Common myeloid progenitor, CD34-positive (primary cell): ENCODE measurements around the gene GANAB.
A peak's percentile ranks its signal among the peaks of the same experiment; 100 is the strongest.

ENCODE experiments used
- CTCF ChIA-PET: fragments of 350-600 bp; sonication (Branson Sonifier 250); formaldehyde crosslinking; loops from one replicate; lab custom pipeline; 2021; ENCODE audit warnings: antibody characterized with exemption; lab: Charles Lee
- POLR2A ChIA-PET: fragments of 350-600 bp; sonication (Branson Sonifier 250); formaldehyde crosslinking; loops from one replicate; lab custom pipeline; 2021; ENCODE audit warnings: antibody characterized with exemption; lab: Charles Lee
- DNase-seq, 3 donors: peaks; one replicate each; pipeline versions ENCODE4 v3.0.0 to v3.0.0-alpha.2; 2013
- H3K27ac ChIP-seq, 2 experiments: 1 replicate in 1 of 2; 2 replicates in 1 of 2; pipeline ENCODE4 v1.7.0; 2013; ENCODE audit warnings: inconsistent platforms in 2 of 2, low read length in 2 of 2, mild to moderate bottlenecking in 2 of 2, low read depth in 1 of 2, moderate library complexity in 1 of 2; ENCODE audit not compliant: severe bottlenecking in 2 of 2, insufficient read depth in 1 of 2, poor library complexity in 1 of 2
- H3K27me3 ChIP-seq, 5 experiments: replicated peaks in 2 of 5; 1 replicate in 3 of 5; 2 replicates in 2 of 5; pipeline versions ENCODE4 v1.6.1 to v1.7.0; 2013; ENCODE audit warnings: low read length in 4 of 5, mild to moderate bottlenecking in 2 of 5, moderate library complexity in 2 of 5, inconsistent platforms in 1 of 5; ENCODE audit not compliant: insufficient read depth in 5 of 5, control insufficient read depth in 4 of 5
- H3K36me3 ChIP-seq, 4 experiments: 1 replicate in 2 of 4; 2 replicates in 2 of 4; pipeline versions ENCODE4 v1.6.1 to v1.7.0; 2013; ENCODE audit warnings: low read length in 3 of 4, control low read depth in 1 of 4, mild to moderate bottlenecking in 1 of 4; ENCODE audit not compliant: control insufficient read depth in 4 of 4, insufficient read depth in 4 of 4
- H3K4me1 ChIP-seq, 4 experiments: 1 replicate in 3 of 4; 2 replicates in 1 of 4; pipeline versions ENCODE4 v1.6.1 to v1.7.1; 2013; ENCODE audit warnings: low read length in 3 of 4, mild to moderate bottlenecking in 3 of 4, control low read depth in 1 of 4, inconsistent platforms in 1 of 4, moderate library complexity in 1 of 4; ENCODE audit not compliant: control insufficient read depth in 4 of 4, insufficient read depth in 4 of 4; ENCODE audit errors: control extremely low read depth in 1 of 4
- H3K4me3 ChIP-seq, 7 experiments: 1 replicate in 4 of 7; 2 replicates in 3 of 7; pipeline versions ENCODE4 v1.5.1 to v1.7.0; 2013; ENCODE audit warnings: mild to moderate bottlenecking in 7 of 7, low read length in 6 of 7, moderate library complexity in 6 of 7, inconsistent platforms in 2 of 7, low read depth in 2 of 7, control low read depth in 1 of 7; ENCODE audit not compliant: insufficient read depth in 4 of 7, control insufficient read depth in 1 of 7; ENCODE audit errors: extremely low read depth in 1 of 7
- H3K9me3 ChIP-seq, 5 experiments: 1 replicate in 4 of 5; 2 replicates in 1 of 5; pipeline versions ENCODE4 v1.6.1 to v1.7.1; 2013; ENCODE audit warnings: low read length in 4 of 5, mild to moderate bottlenecking in 2 of 5, inconsistent platforms in 1 of 5, low read depth in 1 of 5, moderate library complexity in 1 of 5; ENCODE audit not compliant: control insufficient read depth in 4 of 5, insufficient read depth in 2 of 5; ENCODE audit errors: control extremely low read depth in 1 of 5
- WGBS: methylation state at CpG from one replicate; pipeline ENCODE4 v1.1.5; 2013; ENCODE audit not compliant: insufficient coverage; 5-methylcytosine and 5-hydroxymethylcytosine counted together

The GANAB gene

DNA sequence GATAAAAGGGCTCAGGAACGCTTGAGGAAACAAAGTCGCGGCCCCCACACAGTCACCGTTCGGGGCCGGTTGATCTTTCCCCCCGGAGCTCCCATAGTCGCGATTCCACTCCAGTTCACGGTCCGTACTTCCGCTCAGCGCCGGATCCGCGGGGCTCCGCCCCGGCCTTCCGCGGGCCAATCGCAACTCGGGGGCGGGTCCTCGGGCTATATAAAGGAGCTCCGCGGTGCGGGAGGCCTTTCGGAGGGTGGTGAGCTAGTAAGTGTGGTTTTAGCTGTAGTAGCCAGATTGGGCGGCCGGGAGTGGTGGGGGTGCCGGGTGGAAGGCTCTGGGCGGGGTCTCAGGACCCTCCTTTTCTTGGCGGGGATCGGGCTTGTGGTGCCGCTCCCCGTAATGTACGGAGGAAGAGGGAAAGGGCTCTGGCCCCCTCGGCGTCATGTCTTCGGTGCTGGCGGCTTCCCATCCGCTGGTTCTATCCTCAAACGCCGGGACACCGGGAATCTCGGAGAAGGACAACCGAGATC, 18.7 kb upstream of the GANAB start, which contains the start of the genes C11orf98 and CSKMT:
Gene C11orf98, minus strand, starts transcription at position 136 of the 524 bp plus-strand sequence. Its CDS starts 41 bp downstream, at position 95.
Gene CSKMT, plus strand, starts transcription at position 238 of the 524 bp plus-strand sequence. CDS start 568 bp downstream, outside the sequence.
- Histone ChIP-seq H3K27ac (peak within 1 kb of the TSS; percentile 66 to 87), H3K36me3 (peaks cover 0 to 44% (median 18%) of the 10 kb centered on the region in 4 experiments), H3K4me3 (peak within 1 kb of the TSS; percentile 79 to 99 (median 94)), H3K27me3 (no peaks in the 10 kb centered on the region), H3K4me1 (peaks cover 4 to 38% (median 28%) of the 10 kb centered on the region in 4 experiments), H3K9me3 (no peaks in the 10 kb centered on the region)
- DNase-seq, result peak; percentile 94 to 97 (median 97)
- POLR2A ChIA-PET, result interaction anchor here (0.6 to 2.3 kb wide), 19 partner anchors 8 to 191 kb away, joined by 3 to 33 read pairs (median 5); partner anchors contain the start of genes B3GAT3, EML3, GANAB and INTS5
- WGBS, result 0% methylated on average over 41 of the region's 47 CpGs
- CTCF ChIA-PET, result interaction anchor here (1.0 to 9.4 kb wide), 11 partner anchors 9 to 74 kb away, joined by 3 to 33 read pairs (median 6); partner anchors contain the start of genes GANAB, INTS5, TUT1 and UBXN1

GRCh38 chr11:62664405-62665074, 18.1 kb upstream of the GANAB start:
- Histone ChIP-seq H3K4me1 (peaks cover 4 to 37% (median 26%) of the 10 kb centered on the region in 4 experiments), H3K36me3 (peaks cover 0 to 38% (median 18%) of the 10 kb centered on the region in 4 experiments), H3K27ac (peak overlapping the region; percentile 66 to 87), H3K9me3 (no peaks in the 10 kb centered on the region), H3K27me3 (no peaks in the 10 kb centered on the region), H3K4me3 (peak overlapping the region; percentile 79 to 99 (median 94))
- POLR2A ChIA-PET, result interaction anchor here (0.6 to 2.3 kb wide), 16 partner anchors 9 to 177 kb away, joined by 3 to 33 read pairs (median 6); partner anchors contain the start of genes B3GAT3, EML3, GANAB and INTS5
- CTCF ChIA-PET, result interaction anchor here (1.0 to 9.4 kb wide), 12 partner anchors 9 to 73 kb away, joined by 3 to 33 read pairs (median 6); partner anchors contain the start of genes GANAB, INTS5, TUT1 and UBXN1
- WGBS, result 2% methylated on average over 30 of the region's 36 CpGs
- peak in 2 of 3 donors; percentile 72 to 78 for DNase-seq

DNA sequence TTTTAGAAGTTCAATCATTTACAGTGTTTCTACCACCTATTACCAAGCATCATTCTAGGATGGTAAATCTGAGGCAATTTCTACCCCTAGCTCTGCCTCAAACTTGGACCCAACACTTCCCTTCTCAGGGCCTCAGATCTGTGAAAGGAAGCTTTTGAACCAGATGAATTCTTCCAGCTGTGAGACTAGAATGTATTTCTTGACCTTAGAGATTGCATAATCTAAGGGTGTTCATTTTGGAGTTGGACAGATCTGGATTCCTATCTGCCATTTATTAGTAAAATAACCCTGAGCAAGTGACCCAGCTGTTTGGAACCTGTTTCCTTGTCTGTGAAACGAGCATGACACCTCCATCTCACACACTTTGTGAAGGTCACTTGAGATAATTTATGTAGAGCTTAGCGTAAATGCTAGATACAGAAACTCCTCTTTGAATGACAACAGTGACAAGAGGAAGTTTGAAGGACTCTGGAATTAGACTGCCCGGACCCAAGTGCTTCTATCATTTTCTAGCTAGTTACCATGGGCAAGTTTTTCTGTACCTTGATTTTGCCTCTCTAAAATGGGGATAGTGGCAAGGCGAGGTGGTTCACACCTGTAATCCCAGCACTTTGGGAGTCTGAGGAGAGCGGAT, 10.5 kb upstream of the GANAB start:
- H3K4me3 ChIP-seq, result no peak overlapping the region
- POLR2A ChIA-PET, result interaction anchor here (0.6 to 1.1 kb wide), 3 partner anchors 9 to 1619 kb away, joined by 3 to 4 read pairs (median 3); partner anchors contain the start of gene CSKMT
- no peaks in the 10 kb centered on the region for H3K9me3 ChIP-seq
- CTCF ChIA-PET, result interaction anchor here (1.4 to 4.6 kb wide), 5 partner anchors 9 to 65 kb away, joined by 4 to 33 read pairs (median 9); partner anchors contain the start of genes C11orf98, CSKMT, GANAB and TUT1
- no peaks in the 10 kb centered on the region for H3K27me3 ChIP-seq
- H3K4me1 ChIP-seq, result peaks cover 0 to 14% (median 10%) of the 10 kb centered on the region in 4 experiments
- peaks cover 0 to 4% (median 2%) of the 10 kb centered on the region in 4 experiments for H3K36me3 ChIP-seq
- 63% methylated on average over 4 of the region's 5 CpGs for WGBS
- no peak overlapping the region for H3K27ac ChIP-seq
- no peak for DNase-seq

GRCh38 chr11:62654297-62654696, 7.9 kb upstream of the GANAB start:
- POLR2A ChIA-PET, result interaction anchor here (1.1 to 2.1 kb wide), 2 partner anchors 11 to 17 kb away, joined by 3 to 13 read pairs; partner anchors contain the start of genes C11orf98 and CSKMT
- WGBS, result 97% methylated on average over 10 of the region's 11 CpGs
- no peak for DNase-seq

GRCh38 chr11:62652161-62653006, 6.0 kb upstream of the GANAB start:
- peak in 2 of 3 donors; percentile 7 to 13 for DNase-seq
- peaks cover 0 to 21% (median 14%) of the 10 kb centered on the region in 4 experiments for H3K4me1 ChIP-seq
- CTCF ChIA-PET, result interaction anchor here (1.0 kb wide), 2 partner anchors 12 to 41 kb away, joined by 3 to 5 read pairs; partner anchors contain the start of genes C11orf98 and CSKMT
- no peaks in the 10 kb centered on the region for H3K27me3 ChIP-seq
- peak overlapping the region; percentile 81 to 97 (median 94) for H3K4me3 ChIP-seq
- 0% methylated on average over 7 of the region's 16 CpGs for WGBS
- H3K9me3 ChIP-seq, result no peaks in the 10 kb centered on the region
- peak overlapping the region; percentile 89 to 94 for H3K27ac ChIP-seq
- POLR2A ChIA-PET, result interaction anchor here (0.6 to 1.6 kb wide), 11 partner anchors 13 to 229 kb away, joined by 3 to 33 read pairs (median 4); partner anchors contain the start of genes C11orf98, CSKMT, HNRNPUL2 and LBHD1
- peaks cover 6 to 28% (median 21%) of the 10 kb centered on the region in 4 experiments for H3K36me3 ChIP-seq

More at GRCh38 chr11:62654297-62654696, 7.9 kb upstream of the GANAB start:
- Histone ChIP-seq H3K27ac (no peak overlapping the region), H3K4me3 (no peak overlapping the region), H3K27me3 (no peaks in the 10 kb centered on the region), H3K36me3 (peaks cover 2 to 9% (median 5%) of the 10 kb centered on the region in 4 experiments), H3K9me3 (no peaks in the 10 kb centered on the region), H3K4me1 (peaks cover 0 to 19% (median 13%) of the 10 kb centered on the region in 4 experiments)
- CTCF ChIA-PET, result interaction anchor here (1.5 to 4.6 kb wide), 4 partner anchors 7 to 37 kb away, joined by 4 to 33 read pairs (median 8); partner anchors contain the start of genes C11orf98, CSKMT and GANAB
